Natural killer cell (primary cell): ENCODE measurements around the gene RBM41. TPM values are rescaled to one million over a fixed set of nuclear protein-coding genes. Genes with fewer than 3 reads are reported as not detected.

Experiments used
- ATAC-seq, 3 donors: fragments of 150-1000 bp in 2 of 3; fragments of 200-7000 bp in 1 of 3; cut with Tn5 transposase; 1 replicate in 1 of 3; 2 replicates in 2 of 3; pipeline ENCODE4 v1.10.0; 2021; ENCODE audit warnings: mild to moderate bottlenecking in 2 of 3, moderate library complexity in 2 of 3
- DNase-seq, 2 donors: peaks; one replicate each; pipeline versions ENCODE4 v3.0.0 to v3.0.0-alpha.2; 2013 to 2021; ENCODE audit warnings: mixed read lengths in 1 of 2
- H3K27ac ChIP-seq: one replicate; pipeline ENCODE4 v1.5.1; 2013; ENCODE audit warnings: mild to moderate bottlenecking, low read length
- H3K27me3 ChIP-seq: one replicate; pipeline ENCODE4 v1.6.1; 2013; ENCODE audit warnings: low read length; ENCODE audit not compliant: control insufficient read depth, insufficient read depth
- H3K36me3 ChIP-seq: one replicate; pipeline ENCODE4 v1.6.1; 2013; ENCODE audit warnings: low read length; ENCODE audit not compliant: control insufficient read depth, insufficient read depth
- H3K4me1 ChIP-seq: one replicate; pipeline ENCODE4 v1.6.1; 2013; ENCODE audit warnings: low read length; ENCODE audit not compliant: control insufficient read depth, insufficient read depth
- H3K4me3 ChIP-seq: one replicate; pipeline ENCODE4 v1.5.1; 2013; ENCODE audit warnings: low read length
- H3K9me3 ChIP-seq: one replicate; pipeline ENCODE4 v1.6.1; 2013; ENCODE audit warnings: low read length; ENCODE audit not compliant: control insufficient read depth, insufficient read depth
- H3K27ac Mint-ChIP-seq, 2 donors: one replicate each; pipeline ENCODE4 v1.8.0; 2022; ENCODE audit warnings: mild to moderate bottlenecking in 2 of 2, mixed read lengths in 2 of 2, moderate library complexity in 1 of 2
- H3K27me3 Mint-ChIP-seq, 2 donors: one replicate each; pipeline ENCODE4 v1.8.0; 2022; ENCODE audit warnings: low read depth in 2 of 2, mixed read lengths in 2 of 2
- H3K36me3 Mint-ChIP-seq: one replicate; pipeline ENCODE4 v1.8.0; 2022; ENCODE audit warnings: mixed read lengths
- H3K4me1 Mint-ChIP-seq, 2 donors: one replicate each; pipeline ENCODE4 v1.8.0; 2022; ENCODE audit warnings: mixed read lengths in 2 of 2
- H3K4me3 Mint-ChIP-seq: one replicate; pipeline ENCODE4 v1.8.0; 2022; ENCODE audit warnings: mild to moderate bottlenecking, moderate library complexity, mixed read lengths
- H3K9me3 Mint-ChIP-seq, 2 donors: one replicate each; pipeline ENCODE4 v1.8.0; 2022; ENCODE audit warnings: mixed read lengths in 2 of 2
- WGBS: methylation state at CpG from one replicate; pipeline ENCODE4 v1.1.7; 2013; ENCODE audit warnings: missing lambda C conversion rate; ENCODE audit not compliant: insufficient coverage; 5-methylcytosine and 5-hydroxymethylcytosine counted together
- intact Hi-C: fragments of 100-400 bp; cut with micrococcal nuclease; formaldehyde crosslinking; loops from one replicate; pipeline ENCODE4 v1.14.2; 2022
- total RNA-seq, 4 donors: library from RNA; stranded (reverse); fragments of 120-200 nt in 1 of 4; gene quantifications; one replicate each; pipeline versions ENCODE4 v1.2.3 to v1.2.4, GENCODE V29; 2013 to 2022
- TF ChIP-seq, protein P1 (sequence below): fragments of 200-600 bp; IDR thresholded peaks from one replicate; pipeline ENCODE4 v1.8.0; 2022; ENCODE audit warnings: antibody characterized with exemption

The RBM41 gene
- total RNA-seq, 3 donors from 2014 or later (not counting 1 experiment from before 2014, with no cell fraction given): 14.6 to 18.0 (median 15.3) TPM

DNA sequence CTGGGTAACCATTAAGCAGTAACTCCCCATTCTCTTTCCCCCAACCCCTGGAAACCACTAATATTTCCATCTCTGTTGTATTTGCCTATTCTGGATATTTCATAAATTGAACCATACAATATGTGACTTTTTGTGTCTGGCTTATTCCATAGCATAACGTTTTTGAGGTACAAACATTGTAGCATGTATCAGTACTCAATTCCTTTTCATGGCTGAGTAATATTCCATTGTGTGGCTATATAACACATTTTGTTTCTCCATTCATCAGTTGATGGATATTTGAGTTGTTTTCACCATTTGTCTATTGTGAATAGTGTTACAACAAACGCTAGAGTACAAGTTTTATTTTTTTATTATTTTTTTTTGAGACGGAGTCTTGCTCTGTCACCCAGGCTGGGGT, 63.6 kb downstream of the RBM41 start:
- no peaks in the 10 kb centered on the region for H3K27me3 ChIP-seq
- Mint-ChIP-seq H3K9me3 (no peaks in the 10 kb centered on the region), H3K4me3 (no peak overlapping the region), H3K27ac (no peak overlapping the region), H3K27me3 (no peaks in the 10 kb centered on the region), H3K36me3 (no peaks in the 10 kb centered on the region), H3K4me1 (no peaks in the 10 kb centered on the region)
- no CpG with 5 or more reads among the region's 3 CpGs for WGBS
- H3K4me3 ChIP-seq: no peak overlapping the region
- no peaks in the 10 kb centered on the region for H3K36me3 ChIP-seq
- TF ChIP-seq, protein P1, sequence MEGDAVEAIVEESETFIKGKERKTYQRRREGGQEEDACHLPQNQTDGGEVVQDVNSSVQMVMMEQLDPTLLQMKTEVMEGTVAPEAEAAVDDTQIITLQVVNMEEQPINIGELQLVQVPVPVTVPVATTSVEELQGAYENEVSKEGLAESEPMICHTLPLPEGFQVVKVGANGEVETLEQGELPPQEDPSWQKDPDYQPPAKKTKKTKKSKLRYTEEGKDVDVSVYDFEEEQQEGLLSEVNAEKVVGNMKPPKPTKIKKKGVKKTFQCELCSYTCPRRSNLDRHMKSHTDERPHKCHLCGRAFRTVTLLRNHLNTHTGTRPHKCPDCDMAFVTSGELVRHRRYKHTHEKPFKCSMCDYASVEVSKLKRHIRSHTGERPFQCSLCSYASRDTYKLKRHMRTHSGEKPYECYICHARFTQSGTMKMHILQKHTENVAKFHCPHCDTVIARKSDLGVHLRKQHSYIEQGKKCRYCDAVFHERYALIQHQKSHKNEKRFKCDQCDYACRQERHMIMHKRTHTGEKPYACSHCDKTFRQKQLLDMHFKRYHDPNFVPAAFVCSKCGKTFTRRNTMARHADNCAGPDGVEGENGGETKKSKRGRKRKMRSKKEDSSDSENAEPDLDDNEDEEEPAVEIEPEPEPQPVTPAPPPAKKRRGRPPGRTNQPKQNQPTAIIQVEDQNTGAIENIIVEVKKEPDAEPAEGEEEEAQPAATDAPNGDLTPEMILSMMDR: no peak
- no peaks in the 10 kb centered on the region for H3K4me1 ChIP-seq
- H3K27ac ChIP-seq: no peak overlapping the region
- H3K9me3 ChIP-seq: no peaks in the 10 kb centered on the region
- intact Hi-C loops: no loop called here
- DNase-seq (no peak), ATAC-seq (no peak)

DNA sequence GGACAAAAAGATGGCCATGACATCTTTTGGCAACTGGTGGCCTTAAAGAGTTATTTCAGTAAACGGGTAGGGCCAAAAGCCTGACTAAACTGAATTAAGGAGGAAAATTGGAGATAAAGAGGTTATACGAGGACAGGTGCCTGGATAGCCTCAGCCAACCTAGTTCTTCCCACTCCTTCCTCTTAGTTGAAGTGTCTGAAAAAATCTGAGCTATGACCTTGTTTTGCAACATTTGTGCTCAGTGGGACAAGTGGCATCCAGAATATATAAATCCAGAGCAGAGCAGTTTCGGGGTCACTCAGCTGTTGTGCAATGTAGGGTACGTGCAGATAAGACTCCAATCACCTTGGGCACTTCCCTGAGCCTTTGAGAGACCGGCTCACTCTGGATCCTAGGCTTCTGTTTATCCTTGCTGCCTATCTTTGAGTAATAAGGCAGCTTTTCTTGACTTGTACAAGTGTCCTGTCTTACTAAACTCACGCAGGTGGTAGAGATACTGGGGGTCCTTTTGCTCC, 68.4 kb downstream of the RBM41 start:
- Histone ChIP-seq H3K27me3 (no peaks in the 10 kb centered on the region), H3K9me3 (no peaks in the 10 kb centered on the region), H3K27ac (no peak overlapping the region), H3K36me3 (no peaks in the 10 kb centered on the region), H3K4me3 (no peak overlapping the region), H3K4me1 (no peaks in the 10 kb centered on the region)
- Mint-ChIP-seq H3K27me3 (peaks cover 8 to 26% of the 10 kb centered on the region in 2 donors), H3K9me3 (no peaks in the 10 kb centered on the region), H3K4me3 (no peak overlapping the region), H3K27ac (no peak overlapping the region), H3K4me1 (no peaks in the 10 kb centered on the region), H3K36me3 (no peaks in the 10 kb centered on the region)
- ATAC-seq (no peak), DNase-seq (no peak)
- TF ChIP-seq, protein P1: no peak
- 88% methylated on average over 5 of the region's 6 CpGs for WGBS
- intact Hi-C loops: no loop called here

DNA sequence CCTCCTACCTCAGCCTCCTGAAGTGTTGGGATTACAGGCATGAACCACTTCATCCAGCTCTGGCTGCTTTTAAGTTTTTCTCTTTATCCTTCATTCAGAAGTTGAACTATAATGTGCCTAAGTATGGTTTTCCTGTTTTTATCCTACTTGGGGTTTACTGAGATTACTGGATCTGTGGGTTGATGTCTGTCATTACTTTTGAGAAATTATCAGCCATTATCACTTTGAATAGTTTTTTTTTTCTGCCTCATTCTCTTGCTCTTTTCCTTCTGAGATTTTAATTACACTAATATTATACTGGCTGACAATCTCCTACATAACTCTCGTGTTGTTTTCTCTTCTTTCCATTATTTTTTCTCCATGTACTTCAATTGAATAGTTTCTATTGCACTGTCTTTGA, 71.0 kb downstream of the RBM41 start:
- WGBS: no CpG with 5 or more reads among the region's 1 CpG
- intact Hi-C loops: no loop called here

More for the DNA sequence above, 71.0 kb downstream of the RBM41 start:
- ATAC-seq (no peak), DNase-seq (no peak)
- Mint-ChIP-seq H3K4me1 (no peaks in the 10 kb centered on the region), H3K27me3 (peaks cover 8 to 26% of the 10 kb centered on the region in 2 donors), H3K9me3 (no peaks in the 10 kb centered on the region), H3K4me3 (no peak overlapping the region), H3K36me3 (no peaks in the 10 kb centered on the region), H3K27ac (no peak overlapping the region)
- TF ChIP-seq, protein P1: no peak
- no peak overlapping the region for H3K27ac ChIP-seq
- no peak overlapping the region for H3K4me3 ChIP-seq
- no peaks in the 10 kb centered on the region for H3K9me3 ChIP-seq
- H3K36me3 ChIP-seq: no peaks in the 10 kb centered on the region
- H3K4me1 ChIP-seq: no peaks in the 10 kb centered on the region
- H3K27me3 ChIP-seq: no peaks in the 10 kb centered on the region
